HuH-7.5 (cell line): Measurements from ENCODE around the gene TMPRSS3.
"Not testable (repeated sequence)": the region's sequence is repeated elsewhere in the genome, so short reads cannot be mapped to it uniquely, and the experiment has no call there.

Experiments used
- DNase-seq: peaks from one replicate; pipeline ENCODE4 v3.0.0; 2011; ENCODE audit warnings: low spot score

The TMPRSS3 gene

DNA sequence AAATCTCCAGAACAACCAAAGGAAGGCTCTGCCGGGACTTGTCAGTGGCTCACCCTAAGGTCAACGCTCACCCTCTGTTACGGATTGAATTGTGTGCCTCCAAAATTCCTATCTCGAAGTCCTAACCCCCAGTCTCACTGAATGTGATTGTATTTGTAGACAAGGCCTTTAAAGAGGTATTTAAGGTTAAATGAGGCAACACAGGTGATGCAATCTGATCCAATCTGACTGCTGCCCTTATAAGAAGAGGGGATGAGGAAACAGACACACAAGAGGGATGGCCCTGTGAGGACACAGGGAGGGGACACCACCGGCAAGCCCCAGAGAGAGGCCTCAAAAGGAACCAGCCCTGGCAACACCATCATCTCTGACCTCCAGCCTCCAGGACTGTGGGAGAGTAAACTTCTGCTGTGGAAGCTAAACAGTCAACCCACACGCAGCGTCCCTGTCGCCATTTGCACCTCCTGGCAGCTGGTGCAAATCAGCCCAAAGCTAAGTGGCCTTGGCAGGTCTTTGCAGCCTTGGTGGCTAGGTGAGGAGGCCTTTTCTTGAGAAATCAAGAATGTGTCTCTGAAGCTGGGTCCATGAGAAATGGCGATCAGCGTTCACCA, 32.1 kb upstream of the TMPRSS3 start:
- no peak for DNase-seq

DNA sequence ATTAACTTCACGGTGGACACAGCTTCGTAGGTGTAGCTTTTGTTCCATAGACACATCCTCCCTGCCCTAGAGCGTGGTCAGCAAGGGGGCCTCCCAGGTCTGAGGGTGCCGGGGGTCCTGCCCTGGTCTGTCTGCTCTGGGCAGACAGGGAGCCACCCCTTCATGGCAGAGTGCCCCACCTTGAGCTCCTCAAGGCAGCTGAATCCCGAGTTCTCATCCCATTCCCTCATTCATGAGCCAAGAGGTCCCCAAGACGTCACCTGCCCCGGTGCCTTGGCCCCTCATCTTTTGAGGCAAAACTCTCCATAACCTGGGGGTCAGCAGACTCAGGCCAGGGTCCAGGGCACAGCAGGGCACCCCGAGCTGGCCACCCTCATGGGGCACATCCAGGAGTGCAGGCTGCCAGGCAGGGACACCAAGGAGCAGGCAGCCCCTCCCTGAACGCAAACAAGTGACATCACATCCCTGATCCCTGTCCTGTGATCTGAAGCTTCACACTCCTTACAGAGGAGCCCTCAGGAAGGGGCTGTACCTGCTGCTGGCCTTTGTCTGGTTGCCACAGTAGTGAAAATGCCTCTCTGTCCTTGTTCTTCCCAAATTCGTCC, 31.1 kb upstream of the TMPRSS3 start:
- no peak for DNase-seq

DNA sequence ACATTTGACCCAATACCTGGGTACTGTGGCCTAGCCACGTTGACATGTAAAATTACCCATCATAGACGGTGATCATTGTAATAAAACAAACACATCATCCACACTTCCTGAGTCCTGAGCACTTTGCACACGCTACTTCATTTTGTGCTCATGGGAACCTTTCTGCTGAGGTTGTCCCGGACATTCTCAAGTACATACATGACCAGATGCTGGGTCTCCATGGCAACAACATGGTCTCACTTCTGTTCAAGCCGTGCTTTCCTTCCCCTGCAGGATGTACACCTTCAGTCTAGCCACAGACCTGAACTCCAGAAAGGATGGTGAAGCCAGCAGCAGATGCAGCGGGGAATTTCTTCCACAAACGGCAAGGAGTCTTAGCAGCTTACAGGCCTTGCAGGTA, 30.6 kb upstream of the TMPRSS3 start:
- no peak for DNase-seq

DNA sequence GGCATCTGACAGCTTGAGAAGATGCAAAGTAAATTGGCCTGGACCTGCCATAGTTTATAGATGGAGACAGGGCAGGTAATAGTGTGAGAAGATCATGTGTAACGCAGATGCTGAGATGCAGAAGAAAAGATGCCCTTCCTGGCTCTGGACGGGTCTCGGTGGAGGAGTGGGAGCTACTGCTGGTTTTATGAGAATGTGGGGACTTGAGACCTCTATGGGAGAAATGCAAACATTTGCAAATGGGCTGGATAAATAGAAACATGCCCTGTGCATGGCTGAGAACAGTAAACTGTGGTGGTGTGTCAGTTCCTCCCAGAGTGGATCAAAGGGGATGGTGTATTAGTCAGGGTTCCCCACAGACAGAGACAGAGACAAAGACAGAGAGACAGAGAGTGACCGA, 29.7 kb upstream of the TMPRSS3 start:
- no peak for DNase-seq

DNA sequence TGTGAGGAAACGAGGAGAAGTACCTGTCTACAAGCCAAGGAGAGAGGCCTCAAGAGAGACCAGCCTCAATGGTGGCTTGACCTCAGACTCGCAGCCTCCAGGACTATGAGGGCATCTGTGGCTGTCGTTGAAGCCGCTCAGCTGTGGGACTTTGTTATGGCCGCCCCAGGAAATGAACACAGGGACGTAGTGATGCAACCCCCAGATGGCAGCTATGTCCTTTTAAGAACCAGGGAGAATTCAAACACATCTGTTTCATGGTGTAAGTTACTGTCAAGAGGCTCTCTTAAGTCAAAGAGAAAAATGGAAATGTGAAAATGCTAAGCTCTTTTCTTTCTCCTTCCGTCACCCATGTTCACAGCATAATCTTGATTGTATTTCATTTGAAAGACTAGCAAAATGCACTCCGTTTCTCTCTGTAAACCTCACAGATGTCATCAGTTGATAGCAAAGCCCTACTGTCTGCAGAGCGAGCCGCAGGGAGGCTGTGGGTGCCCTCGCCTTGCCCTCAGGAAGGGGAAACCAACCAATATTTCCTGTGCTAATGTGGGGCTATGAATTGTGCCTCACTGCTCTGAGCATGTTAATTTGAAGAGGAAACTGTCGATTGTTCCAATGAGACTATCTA, 29.2 kb upstream of the TMPRSS3 start:
- no peak for DNase-seq

DNA sequence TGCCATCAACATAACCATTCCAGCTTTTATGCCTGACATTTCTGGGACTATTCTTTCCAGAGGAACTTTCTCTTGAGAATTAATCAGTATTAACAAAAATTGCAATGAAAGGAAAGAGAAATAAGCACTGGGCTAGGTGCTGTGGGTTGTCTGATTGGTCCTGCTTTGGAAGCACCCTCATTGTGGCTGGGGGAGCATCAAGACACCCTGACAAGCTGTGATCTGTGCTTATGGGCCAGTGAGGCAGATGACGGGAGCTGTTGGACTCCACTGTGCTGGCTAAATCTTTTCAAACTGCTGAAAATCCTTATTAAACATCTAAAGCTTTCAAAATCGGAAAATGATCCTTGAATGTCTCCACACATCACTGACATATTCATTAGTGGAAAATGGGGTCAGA, 27.8 kb upstream of the TMPRSS3 start:
- DNase-seq, result no peak

DNA sequence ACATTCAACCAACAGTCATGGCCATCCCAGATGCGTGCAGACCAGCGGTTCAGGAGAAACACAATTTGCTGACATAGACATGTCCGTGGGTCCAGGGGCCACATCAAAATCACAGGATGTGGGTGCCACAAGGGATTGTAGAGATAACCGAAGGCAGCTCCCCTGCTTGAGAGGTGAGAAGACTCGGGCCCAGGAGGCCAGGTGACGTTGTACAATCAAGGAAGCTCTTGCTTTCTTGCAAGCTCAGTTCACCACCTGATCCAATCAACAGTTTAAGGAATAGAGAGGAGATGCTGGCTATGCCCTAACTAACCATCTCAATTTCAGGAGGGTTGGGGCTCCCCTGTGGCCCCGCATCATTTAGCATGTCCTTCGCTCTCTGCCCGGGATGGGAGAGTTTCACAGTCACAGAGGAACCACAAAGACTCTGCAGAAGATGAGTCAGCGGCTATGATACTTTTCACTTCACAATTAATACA, 27.4 kb upstream of the TMPRSS3 start:
- DNase-seq, result no peak

DNA sequence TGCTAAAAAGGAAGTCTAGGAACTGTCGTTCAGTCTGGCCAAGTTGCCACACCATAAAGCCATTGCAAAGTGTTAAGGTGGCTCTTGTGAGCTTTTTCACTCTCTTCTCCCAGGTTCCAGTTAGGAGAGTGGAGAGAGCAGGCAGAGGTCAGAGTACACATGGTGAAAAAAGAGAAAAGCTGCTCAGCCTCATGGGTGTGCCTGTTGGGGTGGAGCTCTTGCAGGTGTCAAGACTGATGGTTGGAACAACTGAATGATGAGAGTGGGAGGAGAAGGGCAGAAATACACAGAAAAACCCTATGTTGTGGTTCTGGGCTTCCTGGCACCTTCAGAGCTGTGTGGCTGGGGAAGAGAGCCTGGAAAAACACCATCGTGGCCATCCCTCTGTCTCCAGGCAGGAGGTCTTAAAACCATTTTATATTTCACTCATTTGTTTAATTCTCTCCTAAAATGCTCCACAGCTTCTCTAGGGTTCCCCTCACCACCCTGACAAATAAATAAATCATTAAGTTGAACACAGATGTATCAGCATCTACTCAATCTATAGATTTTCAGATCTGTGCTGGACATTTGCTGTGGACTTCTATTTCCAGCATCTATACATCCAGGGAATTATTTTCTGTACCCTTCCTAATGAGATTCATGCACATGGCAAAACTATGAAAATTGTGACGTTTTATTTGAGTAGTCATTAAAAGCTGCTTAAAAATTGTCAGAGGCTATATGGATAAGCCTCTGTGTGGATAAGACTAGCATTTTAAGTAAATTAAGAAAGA, 25.4 kb upstream of the TMPRSS3 start:
- no peak for DNase-seq

DNA sequence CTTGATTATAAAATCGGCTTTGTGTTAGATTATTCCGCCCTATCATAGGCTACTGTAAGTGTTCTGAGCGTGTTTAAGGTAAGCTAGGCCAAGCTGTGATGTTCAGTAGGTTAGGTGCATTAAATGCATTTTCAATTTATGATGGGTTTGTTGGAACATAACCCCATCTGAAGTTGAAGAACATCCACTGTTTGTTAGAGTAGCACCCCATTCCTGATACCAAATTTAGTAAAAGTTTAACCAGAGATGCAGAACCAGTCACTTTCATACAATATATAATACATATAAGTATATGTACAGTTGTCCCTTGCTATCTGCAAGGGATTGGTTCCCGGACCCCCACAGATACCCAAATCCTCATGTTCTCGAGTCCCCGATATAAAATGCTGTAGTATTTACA, 24.0 kb upstream of the TMPRSS3 start:
- DNase-seq, result no peak

DNA sequence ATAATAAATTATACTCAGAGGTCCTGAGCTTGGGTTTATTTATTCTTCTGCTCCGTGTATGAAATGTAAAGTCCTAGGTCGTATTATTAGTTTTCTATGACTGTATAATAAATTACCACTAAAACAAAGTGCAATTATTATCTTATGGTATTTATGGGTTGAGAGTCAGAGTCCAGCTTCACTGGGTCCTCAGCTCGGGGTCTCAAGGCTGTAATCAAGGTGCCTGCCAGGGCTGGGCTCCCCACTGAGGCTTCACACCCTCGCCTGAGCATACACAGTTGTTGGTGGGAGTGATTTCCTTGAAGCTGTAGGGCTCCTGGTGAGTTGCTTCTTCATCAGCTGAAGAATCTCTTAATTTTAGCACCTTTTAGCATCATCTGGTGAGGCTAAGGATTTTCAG, 23.0 kb upstream of the TMPRSS3 start:
- no peak for DNase-seq

DNA sequence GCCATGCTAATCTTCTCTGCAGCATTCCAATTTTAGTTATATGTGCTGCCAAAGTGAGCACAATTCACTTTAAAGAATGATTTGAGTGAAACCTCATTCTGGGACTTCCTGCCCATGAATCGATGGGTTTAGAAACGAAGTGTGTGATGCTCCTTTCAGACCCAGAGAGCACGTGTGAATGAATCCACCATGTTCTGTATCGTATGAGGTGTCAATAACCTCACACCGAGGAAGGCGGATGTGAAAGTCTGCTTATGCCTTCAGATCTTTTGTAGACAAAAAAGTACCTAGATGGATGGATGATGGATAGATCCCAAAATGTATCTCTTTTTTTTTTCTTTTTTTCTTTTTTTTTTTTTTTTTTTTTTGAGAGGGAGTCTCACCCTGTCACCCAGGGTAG, 21.7 kb upstream of the TMPRSS3 start:
- no peak for DNase-seq

DNA sequence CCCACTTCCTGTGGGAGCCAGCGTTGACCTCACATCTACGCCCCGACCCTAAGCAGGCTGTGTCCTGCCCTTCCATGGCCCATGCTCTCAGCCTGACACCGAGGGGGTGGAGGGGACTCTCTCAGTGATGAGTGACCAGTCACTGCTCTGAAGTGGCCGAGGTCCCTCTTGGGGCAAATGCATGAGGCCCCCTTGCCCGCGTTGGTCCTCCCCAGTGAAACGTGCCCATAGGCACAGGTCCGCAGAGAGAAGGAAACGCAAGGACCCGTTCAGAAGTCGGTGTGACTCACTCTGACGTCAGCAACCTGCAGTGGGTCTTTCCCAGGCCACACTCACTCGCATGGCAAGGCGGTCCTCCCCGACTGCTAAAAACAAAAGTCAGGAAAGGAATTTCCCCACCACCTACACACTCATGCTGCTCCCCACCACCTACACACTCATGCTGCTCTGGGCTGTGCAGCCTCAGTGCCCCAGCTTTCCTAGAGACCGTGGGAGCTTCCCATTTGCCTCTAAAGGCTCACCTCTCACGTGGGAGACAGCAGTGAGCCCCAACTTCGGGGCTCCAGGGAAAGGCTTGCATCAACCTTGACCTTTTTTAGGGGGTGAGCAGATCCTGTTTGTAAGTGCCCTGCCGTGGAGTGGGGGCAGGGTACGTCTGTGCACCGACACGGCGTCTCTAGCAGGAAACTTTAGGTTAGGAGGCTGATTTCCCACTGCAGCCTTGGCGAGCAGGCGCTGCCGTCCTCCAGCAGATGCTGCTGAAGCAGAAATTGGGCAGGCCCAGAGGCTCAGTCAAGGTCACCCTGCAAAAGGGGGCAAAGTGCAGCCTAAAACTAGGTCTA, 19.3 kb upstream of the TMPRSS3 start:
- DNase-seq, result no peak

DNA sequence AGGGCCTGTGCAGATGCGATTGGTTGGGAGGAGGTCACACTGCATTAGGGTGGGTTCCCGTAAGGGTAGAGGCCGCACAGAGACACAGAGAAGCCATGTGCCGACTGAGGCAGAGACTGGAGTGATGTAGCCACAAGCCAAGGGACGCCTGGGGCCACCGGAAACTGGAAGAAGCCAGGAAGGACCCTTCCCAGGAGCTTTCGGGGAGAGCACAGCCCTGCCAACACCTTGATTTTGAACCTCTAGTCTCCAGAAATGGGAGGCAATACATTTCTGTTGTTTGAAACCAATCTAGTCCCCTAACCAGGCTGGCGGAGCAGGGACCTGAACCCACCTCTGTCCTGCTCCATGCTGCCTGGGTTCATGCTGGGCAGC, 18.7 kb upstream of the TMPRSS3 start:
- no peak for DNase-seq

DNA sequence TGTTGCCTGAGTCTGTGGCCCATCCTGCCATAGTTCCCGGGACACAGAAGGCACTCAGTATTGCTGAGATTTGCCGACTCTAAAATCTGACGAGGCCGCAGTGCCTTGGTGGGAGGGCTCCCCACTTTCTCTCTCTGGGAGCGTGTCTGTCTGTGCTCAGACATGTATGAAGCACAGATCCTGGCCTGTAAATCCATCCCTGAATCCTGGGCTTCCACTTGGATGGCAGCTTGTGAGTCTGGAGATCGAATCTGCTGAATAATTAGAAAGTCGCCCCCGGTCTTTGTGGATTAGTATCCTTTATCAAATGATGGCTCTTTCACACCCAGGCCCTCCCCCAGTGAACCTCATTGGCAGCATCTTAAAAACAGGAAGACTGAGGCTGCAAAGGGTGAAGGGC, 18.2 kb upstream of the TMPRSS3 start:
- DNase-seq, result no peak

DNA sequence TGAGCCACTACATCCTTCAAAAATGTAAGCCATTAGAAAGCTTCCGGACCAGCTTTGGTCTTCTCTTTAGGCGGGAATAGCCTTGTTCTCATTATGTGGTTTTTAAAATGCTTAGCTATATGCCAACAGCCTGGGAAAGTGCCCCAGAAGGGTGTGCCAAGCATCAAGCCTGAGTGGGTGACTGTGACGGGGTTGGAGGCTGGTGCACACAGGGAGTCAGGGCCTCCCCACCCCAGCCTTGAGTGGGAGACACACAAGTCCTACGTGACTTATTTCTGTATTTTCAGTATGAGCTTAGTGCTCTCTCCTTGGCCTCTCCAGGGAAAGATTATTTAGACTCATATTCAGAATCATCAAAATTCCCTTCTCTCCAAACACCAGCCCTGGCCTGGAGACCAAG, 17.6 kb upstream of the TMPRSS3 start:
- DNase-seq, result no peak

DNA sequence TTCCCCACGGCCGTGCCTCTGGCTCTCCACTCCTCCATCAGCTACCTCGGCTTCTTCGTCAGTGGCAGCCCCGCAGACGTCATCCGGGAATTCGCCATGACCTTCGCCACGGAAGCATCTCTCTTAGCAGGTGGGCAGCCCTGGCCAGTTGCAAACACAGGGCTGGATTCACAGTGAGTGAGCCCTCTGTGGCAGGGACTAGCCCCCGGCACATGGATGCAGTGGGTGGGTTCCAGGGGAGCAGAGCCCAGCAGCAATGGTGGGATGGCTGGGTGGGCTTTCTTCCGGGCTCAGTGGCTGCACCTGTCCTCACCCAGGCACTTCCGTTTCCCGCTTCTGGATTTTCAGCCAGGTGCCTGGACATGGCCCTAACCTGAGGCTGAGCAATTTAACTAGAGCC, 17.2 kb upstream of the TMPRSS3 start:
- DNase-seq, result no peak

DNA sequence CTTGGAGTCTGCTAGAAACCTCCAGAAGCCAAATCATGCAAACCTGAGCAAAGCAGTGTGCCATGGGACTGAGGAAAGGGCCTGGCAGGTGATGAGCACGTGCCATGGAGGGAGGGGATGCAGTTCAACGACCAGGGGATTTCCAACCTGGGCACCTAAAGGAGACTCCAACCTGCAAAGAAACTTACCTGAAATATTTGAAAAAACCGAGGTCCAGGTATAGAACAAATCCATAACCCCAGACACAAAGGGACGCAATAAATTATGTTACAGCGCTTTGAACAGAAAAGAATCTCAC, 16.7 kb upstream of the TMPRSS3 start:
- no peak for DNase-seq

DNA sequence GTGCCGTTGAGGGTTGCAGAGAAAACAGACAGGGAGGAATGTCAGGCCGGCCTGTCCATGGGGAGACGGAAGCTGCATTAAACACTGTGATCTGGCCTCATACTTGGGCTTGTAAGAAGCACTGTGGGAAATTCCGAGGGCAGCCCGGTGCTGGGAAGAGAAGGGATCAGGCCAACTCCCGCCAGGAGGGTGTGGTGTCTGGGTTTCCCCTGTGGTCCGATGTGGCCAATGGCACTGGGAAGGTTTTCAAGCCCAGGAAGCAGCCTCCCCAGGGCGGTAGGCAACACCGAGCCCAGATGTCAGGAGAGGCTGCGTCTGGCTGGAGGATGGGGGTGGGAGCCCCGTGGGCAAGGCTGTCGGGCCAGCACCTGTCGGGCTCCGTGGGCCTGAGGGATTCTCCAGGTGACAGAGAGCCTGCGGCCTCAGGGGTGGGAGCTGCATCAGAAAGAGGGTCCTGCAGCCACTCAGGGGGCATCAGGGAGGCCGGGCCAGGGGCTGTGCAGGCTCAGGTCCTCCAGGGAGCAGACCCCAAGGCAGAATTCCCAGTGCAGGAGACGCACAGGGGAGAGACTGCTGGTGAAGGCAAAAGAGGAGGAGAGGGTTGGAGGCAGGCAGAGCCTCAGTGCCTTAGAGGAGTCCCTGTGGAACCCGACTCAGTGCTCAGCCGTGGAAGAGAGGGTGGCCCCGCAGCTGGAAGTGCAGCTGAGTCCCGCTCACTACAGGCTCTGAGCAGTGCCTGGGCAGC, 16.2 kb upstream of the TMPRSS3 start:
- no peak for DNase-seq

DNA sequence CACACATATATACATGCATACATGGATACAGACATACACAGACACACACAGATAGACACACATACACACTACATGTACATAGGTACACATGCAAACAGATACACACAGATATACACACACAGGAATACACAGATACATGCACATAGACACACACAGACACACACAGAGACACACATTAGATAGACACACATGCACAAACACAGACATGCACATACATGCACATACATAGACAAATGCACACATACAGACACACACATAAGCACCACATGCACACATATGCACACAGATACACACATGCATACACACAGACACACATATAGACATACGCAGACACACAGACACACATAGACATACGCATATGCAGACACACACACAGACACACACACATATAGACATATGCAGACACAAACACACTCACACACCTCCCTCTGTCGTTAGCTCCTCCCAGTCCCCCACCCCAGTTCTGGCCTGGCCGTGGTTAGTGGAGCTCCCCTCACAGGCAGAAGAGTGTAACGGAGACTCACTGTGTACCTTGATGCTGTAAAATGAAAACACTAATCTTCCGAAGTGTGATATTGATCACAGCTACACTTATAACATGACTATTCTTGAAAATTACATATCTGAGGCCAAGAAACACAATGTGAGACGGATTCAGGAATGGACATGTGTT, 15.5 kb upstream of the TMPRSS3 start:
- no peak for DNase-seq

DNA sequence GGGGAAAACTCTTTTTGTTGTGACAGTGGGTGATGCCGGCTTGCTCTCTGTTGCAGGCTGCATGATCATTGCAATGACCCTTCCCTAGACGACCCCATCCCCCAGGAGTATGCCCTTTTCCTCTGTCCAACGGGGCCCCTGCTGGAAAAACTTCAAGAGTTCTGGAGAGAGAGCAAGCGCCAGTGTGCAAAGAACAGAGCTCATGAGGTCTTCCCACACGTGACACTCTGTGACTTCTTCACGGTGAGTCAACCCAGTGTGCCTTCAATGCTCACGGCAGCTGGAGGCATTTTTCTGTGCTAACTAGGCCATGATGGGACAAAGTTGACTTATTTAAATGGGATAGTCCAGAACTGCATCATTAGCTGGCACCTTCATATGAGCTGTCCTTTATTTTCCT, 13.5 kb upstream of the TMPRSS3 start:
- DNase-seq, result no peak

DNA sequence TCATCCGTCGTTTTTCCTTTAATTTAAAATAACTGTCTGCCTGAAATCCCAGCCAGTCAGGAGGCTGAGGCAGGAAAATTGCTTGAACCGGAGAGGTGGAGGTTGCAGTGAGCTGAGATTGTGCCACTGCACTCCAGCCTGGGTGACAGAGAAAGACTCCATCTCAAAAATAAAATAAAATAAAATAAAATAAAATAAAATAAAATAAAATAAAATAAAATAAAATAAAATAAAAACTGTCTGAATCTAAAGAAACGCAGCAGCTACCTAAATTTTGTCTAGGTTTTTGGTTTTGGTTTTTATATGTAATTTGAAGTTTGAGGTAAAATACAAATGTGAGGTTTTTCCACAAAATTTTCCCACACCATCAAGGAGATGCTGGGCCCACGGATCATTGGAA, 12.9 kb upstream of the TMPRSS3 start:
- not testable (repeated sequence) for DNase-seq
